Measurements from ENCODE around the gene STMN1.

GRCh38 chr1:25947027-25947426 is 40.8 kb upstream of the STMN1 start:
- no peak for TF ChIP-seq CTCF (IDR thresholded peaks at IDR 0.05)
- no peak for TF ChIP-seq EZH2 (IDR thresholded peaks at IDR 0.05)

Data from neural progenitor cell (in vitro differentiated cells).